MCF 10A (cell line): ENCODE measurements around the gene ARL4A. TPM values are rescaled to one million over a fixed set of nuclear protein-coding genes. Genes with fewer than 3 reads are reported as not detected.
A peak's percentile ranks its signal among the peaks of the same experiment; 100 is the strongest.
"Not testable (repeated sequence)": the region's sequence is repeated elsewhere in the genome, so short reads cannot be mapped to it uniquely, and the experiment has no call there.

Source experiments
- BruUV-seq: library from RNA; stranded (reverse); fragments of 400-500 nt; replicated peaks from 2 replicates; lab custom pipeline; 2021; lab: Mats Ljungman, UMichigan
- CTCF ChIA-PET: fragments of 300-600 bp; sonication (Branson Sonifier 250); formaldehyde crosslinking; extraction: SDS; loops from one replicate; lab custom pipeline; 2021; ENCODE audit warnings: antibody characterized with exemption, inconsistent platforms; lab: Yijun Ruan, JAX
- POLR2A ChIA-PET: fragments of 300-600, 350-650 bp; sonication (Branson Sonifier 250); formaldehyde crosslinking; extraction: SDS; loops from one replicate; lab custom pipeline; 2020; ENCODE audit warnings: antibody characterized with exemption, inconsistent platforms; lab: Yijun Ruan, JAX
- DNase-seq: peaks from one replicate; pipeline ENCODE4 v3.0.0-alpha.2; 2018; ENCODE audit not compliant: unreplicated experiment
- H3K27ac Mint-ChIP-seq: one replicate; pipeline ENCODE4 v1.8.0; 2022; ENCODE audit warnings: mild to moderate bottlenecking, low read depth, mixed read lengths; ENCODE audit not compliant: unreplicated experiment
- H3K27me3 Mint-ChIP-seq: one replicate; pipeline ENCODE4 v1.8.0; 2022; ENCODE audit warnings: mixed read lengths; ENCODE audit not compliant: insufficient read depth, unreplicated experiment
- H3K36me3 Mint-ChIP-seq: one replicate; pipeline ENCODE4 v1.8.0; 2022; ENCODE audit warnings: mild to moderate bottlenecking, moderate library complexity, mixed read lengths; ENCODE audit not compliant: insufficient read depth, unreplicated experiment
- H3K4me1 Mint-ChIP-seq: one replicate; pipeline ENCODE4 v1.8.0; 2022; ENCODE audit warnings: mixed read lengths; ENCODE audit not compliant: insufficient read depth, unreplicated experiment
- H3K4me3 Mint-ChIP-seq: one replicate; pipeline ENCODE4 v1.8.0; 2022; ENCODE audit warnings: mild to moderate bottlenecking, moderate library complexity, mixed read lengths; ENCODE audit not compliant: unreplicated experiment
- H3K9me3 Mint-ChIP-seq: one replicate; pipeline ENCODE4 v1.8.0; 2022; ENCODE audit warnings: mixed read lengths; ENCODE audit not compliant: unreplicated experiment
- intact Hi-C: fragments of 100-400 bp; cut with micrococcal nuclease; formaldehyde crosslinking; loops from 2 replicates; pipeline ENCODE4 v1.14.1; 2022
- total RNA-seq: library from RNA; stranded (reverse); gene quantifications from 2 replicates; pipeline ENCODE4 v1.2.3, GENCODE V29; 2022
- TF ChIP-seq, protein P1 (sequence below): fragments of 200-600 bp; IDR thresholded peaks from one replicate; pipeline ENCODE4 v1.8.0; 2022; ENCODE audit warnings: antibody characterized with exemption, mild to moderate bottlenecking; ENCODE audit not compliant: unreplicated experiment

The ARL4A gene
- total RNA-seq, 1 experiment from 2014 or later = 42.6 TPM

DNA sequence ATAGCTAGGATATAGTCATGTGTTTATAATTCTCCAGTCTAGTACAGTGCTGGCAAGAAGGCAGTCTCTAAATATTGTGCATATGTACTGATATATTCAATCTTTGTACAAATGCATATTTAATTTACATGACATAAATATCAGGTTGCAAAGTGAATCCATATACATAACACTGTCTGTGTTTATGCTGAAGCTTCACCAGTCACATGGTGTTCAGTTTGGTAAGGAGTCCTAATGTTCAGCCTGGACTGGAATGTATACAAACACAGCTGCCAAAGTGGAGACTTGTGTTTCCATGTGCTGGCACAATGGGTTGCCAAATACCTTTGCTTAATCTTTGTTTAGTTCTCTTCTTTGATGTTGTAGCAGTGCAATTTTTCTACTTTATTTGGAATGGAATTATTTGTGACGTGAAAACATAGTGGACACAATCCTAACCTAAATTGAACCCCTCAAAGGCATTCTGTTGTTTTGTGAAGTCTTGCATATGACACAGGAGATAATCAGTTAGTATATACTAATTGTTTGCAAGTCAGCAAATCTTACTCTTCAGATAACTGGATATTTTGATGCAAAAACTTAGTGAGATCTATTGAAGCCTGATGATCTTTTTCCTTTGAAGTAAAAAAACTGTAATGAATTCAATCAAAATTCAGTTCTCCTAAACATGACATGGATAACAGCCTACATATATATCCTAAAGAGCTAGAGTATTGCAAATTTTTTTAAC, 17.3 kb upstream of the ARL4A start:
- ChIA-PET POLR2A (no interaction called here), CTCF (interaction anchor here (0.7 to 1.2 kb wide), 3 partner anchors 14 to 484 kb away, joined by 4 to 8 read pairs (median 6); no protein-coding TSS in a partner anchor)
- Mint-ChIP-seq H3K4me1 (peaks cover 6% of the 10 kb centered on the region), H3K36me3 (no peaks in the 10 kb centered on the region), H3K4me3 (no peak overlapping the region), H3K9me3 (no peaks in the 10 kb centered on the region), H3K27me3 (no peaks in the 10 kb centered on the region), H3K27ac (no peak overlapping the region)
- TF ChIP-seq, protein P1, sequence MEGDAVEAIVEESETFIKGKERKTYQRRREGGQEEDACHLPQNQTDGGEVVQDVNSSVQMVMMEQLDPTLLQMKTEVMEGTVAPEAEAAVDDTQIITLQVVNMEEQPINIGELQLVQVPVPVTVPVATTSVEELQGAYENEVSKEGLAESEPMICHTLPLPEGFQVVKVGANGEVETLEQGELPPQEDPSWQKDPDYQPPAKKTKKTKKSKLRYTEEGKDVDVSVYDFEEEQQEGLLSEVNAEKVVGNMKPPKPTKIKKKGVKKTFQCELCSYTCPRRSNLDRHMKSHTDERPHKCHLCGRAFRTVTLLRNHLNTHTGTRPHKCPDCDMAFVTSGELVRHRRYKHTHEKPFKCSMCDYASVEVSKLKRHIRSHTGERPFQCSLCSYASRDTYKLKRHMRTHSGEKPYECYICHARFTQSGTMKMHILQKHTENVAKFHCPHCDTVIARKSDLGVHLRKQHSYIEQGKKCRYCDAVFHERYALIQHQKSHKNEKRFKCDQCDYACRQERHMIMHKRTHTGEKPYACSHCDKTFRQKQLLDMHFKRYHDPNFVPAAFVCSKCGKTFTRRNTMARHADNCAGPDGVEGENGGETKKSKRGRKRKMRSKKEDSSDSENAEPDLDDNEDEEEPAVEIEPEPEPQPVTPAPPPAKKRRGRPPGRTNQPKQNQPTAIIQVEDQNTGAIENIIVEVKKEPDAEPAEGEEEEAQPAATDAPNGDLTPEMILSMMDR = no peak
- intact Hi-C loops = no loop called here
- BruUV-seq = no TSS peak
- peak; percentile 50 for DNase-seq

DNA sequence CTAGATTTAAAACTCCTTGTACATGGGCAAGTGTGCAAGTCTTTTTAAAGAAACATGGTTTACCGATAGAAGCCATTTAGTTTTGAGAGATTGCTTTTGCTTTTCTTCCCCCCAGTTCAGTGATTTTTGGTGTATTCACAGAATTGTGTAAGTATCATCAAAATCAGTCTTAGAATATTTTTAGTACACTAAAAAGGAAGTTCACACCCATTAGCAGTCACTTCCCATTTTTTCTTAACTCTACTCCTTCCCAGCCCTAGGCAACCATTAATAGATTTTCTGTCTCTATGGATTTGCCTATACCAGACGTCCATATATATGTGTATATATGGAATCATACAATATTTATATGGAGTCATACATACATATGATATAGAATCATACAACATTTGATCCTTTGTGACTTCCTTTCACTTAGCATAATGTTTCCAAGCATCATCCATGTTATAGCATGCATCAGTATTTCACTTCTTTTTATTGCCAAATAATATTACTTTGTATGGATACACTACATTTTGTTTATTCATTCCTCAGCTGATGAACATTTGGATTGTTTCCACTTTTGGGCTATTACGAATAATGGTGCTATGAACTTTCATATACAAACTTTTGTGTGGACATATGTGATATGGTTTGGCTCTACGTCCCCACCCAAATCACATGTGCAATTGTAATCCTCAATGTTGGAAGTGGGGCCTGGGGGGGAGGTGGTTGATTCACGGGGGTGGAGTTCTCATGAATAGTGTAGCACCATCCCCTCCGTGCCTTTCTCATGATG, 16.5 kb upstream of the ARL4A start:
- TF ChIP-seq, protein P1 = no peak

DNA sequence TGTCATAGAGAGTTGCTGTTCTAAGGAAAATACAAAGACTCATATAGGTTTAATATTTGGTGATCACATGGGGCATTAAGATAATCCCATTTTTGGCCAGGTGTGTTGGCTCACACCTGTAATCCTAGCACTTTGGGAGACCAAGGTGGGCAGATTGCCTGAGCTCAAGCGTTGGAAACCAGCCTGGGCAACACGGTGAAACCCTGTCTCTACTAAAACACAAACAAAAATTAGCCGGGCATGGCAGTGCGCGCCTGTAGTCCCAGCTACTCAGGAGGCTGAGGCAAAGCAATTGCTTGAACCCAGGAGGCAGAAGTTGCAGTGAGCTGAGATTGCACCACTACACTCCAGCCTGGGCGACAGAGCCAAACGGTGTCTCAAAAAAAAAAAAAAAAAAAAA, 14.0 kb upstream of the ARL4A start:
- DNase-seq, H3K36me3 Mint-ChIP-seq, BruUV-seq, POLR2A ChIA-PET, H3K4me3 Mint-ChIP-seq, H3K27ac Mint-ChIP-seq, H3K27me3 Mint-ChIP-seq, H3K4me1 Mint-ChIP-seq, intact Hi-C loops: not testable (repeated sequence)
- H3K9me3 Mint-ChIP-seq = peaks cover 14% of the 10 kb centered on the region
- CTCF ChIA-PET = interaction anchor here (0.7 to 1.9 kb wide), 2 partner anchors 14 to 589 kb away, joined by 3 to 7 read pairs; partner anchors contain the start of gene ARL4A

More for the DNA sequence above, 16.5 kb upstream of the ARL4A start:
- Mint-ChIP-seq H3K36me3 (no peaks in the 10 kb centered on the region), H3K27me3 (no peaks in the 10 kb centered on the region), H3K4me3 (no peak overlapping the region), H3K27ac (no peak overlapping the region), H3K4me1 (peaks cover 6% of the 10 kb centered on the region), H3K9me3 (peaks cover 2% of the 10 kb centered on the region)
- DNase-seq = no peak
- intact Hi-C loops = no loop called here
- ChIA-PET POLR2A (no interaction called here), CTCF (interaction anchor here (0.6 to 1.2 kb wide), 4 partner anchors 14 to 610 kb away, joined by 3 to 8 read pairs (median 4); no protein-coding TSS in a partner anchor)
- BruUV-seq = no TSS peak

DNA sequence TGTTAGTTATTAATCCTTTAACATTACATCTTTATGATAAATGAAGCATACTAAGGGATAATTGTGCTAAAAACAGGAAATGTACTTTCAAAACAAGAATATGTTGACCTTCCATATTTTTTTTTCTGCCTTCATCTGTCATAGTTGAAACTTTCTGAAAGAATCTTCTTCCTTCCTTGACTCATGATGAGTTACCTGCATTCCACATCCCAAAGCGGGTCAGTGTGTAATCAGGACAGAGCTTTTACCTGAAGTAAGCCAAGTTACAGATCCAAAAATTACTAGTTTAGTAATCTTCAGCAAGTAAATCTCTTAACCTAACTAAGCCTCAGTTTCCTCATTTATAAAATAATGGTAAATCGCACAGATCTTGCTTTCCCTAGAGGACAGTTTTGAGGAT, 13.4 kb upstream of the ARL4A start:
- POLR2A ChIA-PET = no interaction called here
- intact Hi-C loops = no loop called here
- H3K36me3 Mint-ChIP-seq = no peaks in the 10 kb centered on the region

More for the DNA sequence above, 13.4 kb upstream of the ARL4A start:
- H3K4me1 Mint-ChIP-seq = peaks cover 6% of the 10 kb centered on the region
- no peaks in the 10 kb centered on the region for H3K27me3 Mint-ChIP-seq
- TF ChIP-seq, protein P1 = no peak
- BruUV-seq = no TSS peak
- no peak overlapping the region for H3K4me3 Mint-ChIP-seq
- peaks cover 14% of the 10 kb centered on the region for H3K9me3 Mint-ChIP-seq
- no peak overlapping the region for H3K27ac Mint-ChIP-seq
- CTCF ChIA-PET = interaction anchor here (0.6 to 3.0 kb wide), 4 partner anchors 13 to 678 kb away, joined by 3 to 10 read pairs (median 5); partner anchors contain the start of gene ARL4A
- DNase-seq = no peak
